Esophagus (tissue), 2 donors: ENCODE measurements around the gene KIF16B. TPM values are rescaled to one million over a fixed set of nuclear protein-coding genes. Genes with fewer than 3 reads are reported as not detected.

ENCODE experiments used
- H3K27ac ChIP-seq, 2 donors: one replicate each; pipeline ENCODE4 v1.5.1; 2013; ENCODE audit warnings: low read depth in 2 of 2, mild to moderate bottlenecking in 2 of 2, inconsistent platforms in 1 of 2, low read length in 1 of 2, moderate library complexity in 1 of 2
- H3K27me3 ChIP-seq, 2 donors: one replicate each; pipeline ENCODE4 v1.6.1; 2013; ENCODE audit warnings: low read length in 2 of 2, control low read depth in 1 of 2, mild to moderate bottlenecking in 1 of 2; ENCODE audit not compliant: insufficient read depth in 2 of 2, control insufficient read depth in 1 of 2
- H3K36me3 ChIP-seq, 2 donors: one replicate each; pipeline ENCODE4 v1.6.1; 2013; ENCODE audit warnings: low read length in 1 of 2; ENCODE audit not compliant: control insufficient read depth in 2 of 2, insufficient read depth in 2 of 2
- H3K4me1 ChIP-seq, 2 donors: one replicate each; pipeline ENCODE4 v1.6.1; 2013; ENCODE audit warnings: low read length in 1 of 2; ENCODE audit not compliant: control insufficient read depth in 2 of 2, insufficient read depth in 2 of 2
- H3K4me3 ChIP-seq, 2 donors: one replicate each; pipeline ENCODE4 v1.5.1; 2013; ENCODE audit warnings: low read length in 2 of 2, mild to moderate bottlenecking in 2 of 2, low read depth in 1 of 2, moderate library complexity in 1 of 2
- H3K9me3 ChIP-seq, 2 donors: one replicate each; pipeline ENCODE4 v1.6.1; 2013; ENCODE audit warnings: mild to moderate bottlenecking in 2 of 2, low read depth in 1 of 2, low read length in 1 of 2, moderate library complexity in 1 of 2; ENCODE audit not compliant: control insufficient read depth in 2 of 2, insufficient read depth in 1 of 2
- WGBS, 2 donors: extraction: QIAGEN DNeasy Blood & Tissue Kit; methylation state at CpG; one replicate each; pipeline ENCODE4 v1.1.7; 2013; 5-methylcytosine and 5-hydroxymethylcytosine counted together
- polyA plus RNA-seq, 2 donors: library from polyadenylated mRNA; stranded (reverse); fragments of 200-250 nt; gene quantifications; one replicate each; pipeline ENCODE4 v1.2.3, GENCODE V29; 2013
- donor health status: healthy with polysubstance abuse.
- donor health status: Bipolar disorder and iron deficiency.

Gene KIF16B
- polyA plus RNA-seq, 2 donors = 5.2 to 7.3 TPM

DNA sequence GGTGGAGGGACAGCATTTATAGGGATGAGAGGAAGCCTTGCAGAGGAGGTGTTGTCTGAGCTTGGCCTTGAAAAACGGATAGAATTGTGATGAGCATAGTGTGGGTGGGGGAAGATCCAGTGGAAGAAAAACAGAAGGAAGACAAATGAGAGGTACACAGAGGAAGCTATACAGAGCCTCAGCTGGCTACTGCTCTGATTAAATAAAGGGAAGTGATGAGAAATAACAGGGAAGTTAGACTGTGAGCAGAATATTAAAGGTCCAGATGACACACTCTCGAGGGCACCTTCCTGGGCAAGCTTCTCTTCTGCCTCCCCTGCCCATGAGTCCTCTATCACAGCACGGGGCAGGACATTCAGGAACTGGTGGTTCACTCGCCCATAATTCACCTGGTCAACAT lies 182.3 kb downstream of the KIF16B start:
- Histone ChIP-seq H3K27me3 (no peaks in the 10 kb centered on the region), H3K4me1 (no peaks in the 10 kb centered on the region), H3K9me3 (no peaks in the 10 kb centered on the region), H3K36me3 (peaks cover 4% of the 10 kb centered on the region in 2 donors), H3K27ac (no peak overlapping the region), H3K4me3 (no peak overlapping the region)
- 91% methylated on average over 4 of the region's 4 CpGs for WGBS, 2 donors

DNA sequence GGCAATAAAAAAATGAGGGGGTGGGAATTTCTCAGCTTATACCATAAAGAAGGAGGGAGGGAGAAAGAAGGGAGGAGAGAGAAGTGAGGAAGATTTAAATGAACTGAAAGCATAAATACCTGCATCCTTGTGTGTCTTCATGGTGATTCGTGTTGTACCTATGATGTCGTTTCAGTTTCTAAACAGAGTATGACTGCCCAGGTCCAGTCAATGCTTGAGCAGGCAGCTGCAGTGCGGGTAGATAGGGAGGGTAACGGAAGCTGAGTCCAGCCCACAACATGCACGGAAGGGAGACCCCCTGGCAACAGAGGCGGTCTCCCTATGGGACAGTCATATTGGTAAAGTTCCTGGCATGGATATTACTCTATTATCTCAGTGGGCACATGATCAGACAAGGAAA lies 184.5 kb downstream of the KIF16B start:
- H3K4me1 ChIP-seq = no peaks in the 10 kb centered on the region
- WGBS, 2 donors = 95 to 96% methylated on average over 6 of the region's 6 CpGs
- H3K36me3 ChIP-seq = peaks cover 6 to 7% of the 10 kb centered on the region in 2 donors

DNA sequence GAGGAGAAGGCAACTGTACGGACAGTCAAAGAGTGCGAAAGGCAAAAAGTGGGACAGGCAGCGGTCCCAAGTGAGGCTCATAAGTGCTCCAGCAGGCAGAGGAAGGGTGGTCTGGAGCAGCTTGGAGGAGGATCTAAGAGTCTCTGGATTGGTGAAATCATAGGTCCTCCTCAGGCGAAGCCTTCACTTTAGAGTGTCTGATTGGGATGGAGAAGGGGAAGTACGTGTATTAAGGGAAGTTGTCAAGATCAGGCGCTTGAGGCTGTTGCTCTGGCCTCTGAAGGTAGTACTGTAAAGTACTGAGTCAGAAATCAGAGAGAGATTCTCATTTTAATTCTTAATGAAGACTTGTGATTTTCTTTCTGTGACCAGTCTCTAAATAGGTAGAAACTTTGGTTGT lies 185.6 kb downstream of the KIF16B start:
- Histone ChIP-seq H3K4me3 (no peak overlapping the region), H3K36me3 (peaks cover 6 to 7% of the 10 kb centered on the region in 2 donors), H3K9me3 (no peaks in the 10 kb centered on the region), H3K27ac (no peak overlapping the region), H3K4me1 (no peaks in the 10 kb centered on the region), H3K27me3 (no peaks in the 10 kb centered on the region)
- WGBS, 2 donors = 92 to 95% methylated on average over 6 of the region's 6 CpGs

More for the DNA sequence above, 184.5 kb downstream of the KIF16B start:
- Histone ChIP-seq H3K9me3 (no peaks in the 10 kb centered on the region), H3K4me3 (no peak overlapping the region), H3K27me3 (no peaks in the 10 kb centered on the region), H3K27ac (no peak overlapping the region)

DNA sequence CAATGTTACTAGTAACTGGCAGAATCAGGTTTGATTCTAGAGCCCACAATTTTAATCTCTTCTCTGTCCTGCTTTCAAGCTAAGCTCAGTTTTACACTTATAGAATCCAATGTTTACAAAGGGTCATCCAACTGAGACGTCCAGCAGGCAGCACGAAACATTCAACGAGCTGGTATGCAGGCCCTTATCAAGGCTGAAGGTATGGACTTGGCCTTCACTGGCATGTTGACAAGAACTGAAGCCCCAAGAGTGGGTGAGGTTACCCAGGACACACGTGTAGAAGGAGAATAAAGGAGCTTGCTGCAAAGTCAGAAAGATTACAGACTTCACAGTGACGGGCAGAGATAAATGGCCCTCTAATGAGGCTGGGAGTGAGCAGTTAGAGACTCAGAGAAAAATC lies 187.4 kb downstream of the KIF16B start:
- no peaks in the 10 kb centered on the region for H3K4me1 ChIP-seq
- no peaks in the 10 kb centered on the region for H3K9me3 ChIP-seq
- no peaks in the 10 kb centered on the region for H3K27me3 ChIP-seq
- H3K4me3 ChIP-seq = no peak overlapping the region
- WGBS, 2 donors = 72 to 76% methylated on average over 5 of the region's 5 CpGs
- H3K27ac ChIP-seq = no peak overlapping the region
- peaks cover 3 to 6% of the 10 kb centered on the region in 2 donors for H3K36me3 ChIP-seq

DNA sequence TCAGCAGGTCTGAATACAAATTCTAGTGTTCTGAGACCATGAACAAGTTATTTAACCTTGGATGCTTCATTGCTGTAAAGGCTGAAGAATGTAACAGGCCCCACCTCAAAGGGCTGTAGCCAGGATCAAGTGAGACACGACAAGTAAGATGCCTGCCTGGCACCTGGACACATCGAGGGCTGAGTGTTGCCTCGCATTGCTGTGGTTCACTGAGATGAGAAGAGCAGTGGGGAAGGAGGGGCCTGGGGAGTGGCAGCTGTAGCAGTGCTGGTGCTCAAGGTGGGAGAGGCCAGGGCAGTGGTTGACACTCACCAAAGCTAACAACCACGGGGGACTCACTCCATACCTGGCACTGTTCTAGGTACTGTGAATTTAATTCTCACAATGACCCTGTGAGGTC lies 187.8 kb downstream of the KIF16B start:
- peaks cover 3 to 6% of the 10 kb centered on the region in 2 donors for H3K36me3 ChIP-seq
- no peak overlapping the region for H3K4me3 ChIP-seq
- no peaks in the 10 kb centered on the region for H3K4me1 ChIP-seq
- no peaks in the 10 kb centered on the region for H3K9me3 ChIP-seq
- no peak overlapping the region for H3K27ac ChIP-seq
- 92 to 95% methylated on average over 4 of the region's 4 CpGs for WGBS, 2 donors
- no peaks in the 10 kb centered on the region for H3K27me3 ChIP-seq

DNA sequence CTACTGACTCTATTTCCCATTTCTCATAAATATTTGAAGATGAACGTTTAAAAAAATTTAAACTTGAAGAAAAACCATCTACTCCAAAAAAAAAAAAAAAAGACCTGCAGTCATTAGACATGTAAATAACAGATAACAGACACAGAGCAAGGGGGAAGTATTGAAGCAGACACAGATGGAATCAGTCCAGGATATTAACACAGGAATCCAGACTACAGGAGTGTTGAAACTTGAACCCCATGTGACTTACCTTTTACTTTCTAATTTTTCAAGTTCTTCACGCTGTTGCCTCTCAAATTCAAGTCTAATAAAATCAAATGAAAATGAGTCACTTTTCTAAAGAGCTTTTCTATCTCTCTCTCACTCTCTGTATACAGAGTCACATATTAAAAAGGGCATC lies 191.8 kb downstream of the KIF16B start:
- Histone ChIP-seq H3K9me3 (no peaks in the 10 kb centered on the region), H3K4me3 (no peak overlapping the region), H3K27ac (no peak overlapping the region), H3K4me1 (no peaks in the 10 kb centered on the region), H3K36me3 (peaks cover 10 to 12% of the 10 kb centered on the region in 2 donors), H3K27me3 (no peaks in the 10 kb centered on the region)
- WGBS, 2 donors = 86 to 89% methylated on average over 2 of the region's 2 CpGs

DNA sequence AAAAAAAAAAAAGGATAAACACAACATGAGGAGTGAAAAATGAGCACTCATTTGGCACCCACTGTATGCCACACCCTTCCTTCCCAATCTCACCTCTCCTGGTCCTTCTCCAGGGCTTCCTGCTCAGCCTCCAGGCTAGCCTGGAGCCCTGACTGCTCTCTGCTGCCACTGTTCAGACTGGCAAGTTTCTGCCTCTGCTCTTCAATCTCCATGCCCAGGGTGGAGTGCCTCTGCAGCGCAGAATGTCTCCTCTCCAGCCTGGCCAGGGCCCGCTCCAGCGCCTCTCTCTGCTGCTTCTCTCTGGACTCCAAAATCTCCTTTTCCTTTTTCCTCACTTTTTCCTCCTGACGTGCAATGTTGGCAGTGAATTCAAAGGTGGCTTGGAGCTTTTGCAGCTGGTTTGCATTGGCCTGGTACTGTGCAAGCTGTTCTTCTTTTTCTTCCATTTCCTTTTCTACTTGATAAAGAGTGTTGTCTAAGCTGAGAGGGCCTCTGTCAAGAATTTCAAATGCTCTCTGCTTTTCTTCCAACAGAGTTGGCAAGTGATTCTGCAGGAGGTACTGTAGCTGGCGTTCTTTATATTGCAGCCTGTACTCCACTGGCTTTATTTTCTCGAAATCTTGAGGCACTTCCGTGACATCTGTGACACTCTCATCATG lies 194.4 kb downstream of the KIF16B start:
- H3K9me3 ChIP-seq = no peaks in the 10 kb centered on the region
- H3K36me3 ChIP-seq = peaks cover 7 to 9% of the 10 kb centered on the region in 2 donors
- H3K27ac ChIP-seq = no peak overlapping the region
- 92 to 93% methylated on average over 7 of the region's 7 CpGs for WGBS, 2 donors
- H3K4me1 ChIP-seq = no peaks in the 10 kb centered on the region
- H3K4me3 ChIP-seq = no peak overlapping the region
- no peaks in the 10 kb centered on the region for H3K27me3 ChIP-seq

DNA sequence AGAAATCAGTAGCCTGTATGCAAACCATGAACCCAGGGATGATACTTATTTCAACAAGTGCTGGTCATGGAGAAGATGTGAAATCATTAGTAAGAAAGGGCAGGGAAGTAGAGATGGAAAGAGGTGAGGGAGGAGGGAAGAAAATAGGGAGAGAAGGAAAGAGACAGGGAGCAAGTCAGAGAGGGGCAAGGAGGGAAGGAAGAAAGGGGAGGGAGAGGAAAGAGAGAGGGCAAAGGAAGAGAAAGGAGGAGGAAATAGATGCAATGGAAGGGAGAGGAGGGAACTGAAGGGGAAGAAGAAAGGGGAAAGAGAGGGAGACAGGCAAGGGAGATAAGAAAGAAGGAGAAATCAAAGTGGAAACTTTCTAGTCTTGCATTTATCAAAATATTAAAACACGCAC lies 195.1 kb downstream of the KIF16B start:
- Histone ChIP-seq H3K36me3 (peaks cover 7 to 9% of the 10 kb centered on the region in 2 donors), H3K9me3 (no peaks in the 10 kb centered on the region), H3K4me3 (no peak overlapping the region), H3K4me1 (no peaks in the 10 kb centered on the region), H3K27ac (no peak overlapping the region), H3K27me3 (no peaks in the 10 kb centered on the region)
- WGBS, 2 donors = 100% methylated on average over 1 of the region's 1 CpG

DNA sequence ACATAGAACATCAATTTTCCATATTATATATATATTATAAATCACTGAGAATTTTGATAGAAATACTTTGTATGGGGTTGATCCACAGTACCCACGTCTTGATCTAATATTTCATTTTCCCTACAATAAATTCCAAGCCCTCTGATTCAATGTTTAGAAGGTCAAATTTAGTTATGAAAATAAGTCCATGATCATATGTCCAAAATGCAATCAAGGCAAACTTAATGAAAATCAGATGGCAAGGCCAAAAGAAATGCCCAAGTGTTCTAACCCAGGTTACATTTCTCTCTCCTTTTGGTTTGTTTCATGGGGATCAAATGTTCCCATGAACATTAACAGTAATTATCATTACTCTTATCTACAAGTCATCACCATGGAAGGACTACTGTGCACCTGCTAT lies 203.8 kb downstream of the KIF16B start:
- Histone ChIP-seq H3K36me3 (peaks cover 0 to 13% of the 10 kb centered on the region in 2 donors), H3K4me3 (no peak overlapping the region), H3K27me3 (no peaks in the 10 kb centered on the region), H3K4me1 (no peaks in the 10 kb centered on the region), H3K9me3 (no peaks in the 10 kb centered on the region), H3K27ac (no peak overlapping the region)
- 87 to 89% methylated on average over 1 of the region's 1 CpG for WGBS, 2 donors

DNA sequence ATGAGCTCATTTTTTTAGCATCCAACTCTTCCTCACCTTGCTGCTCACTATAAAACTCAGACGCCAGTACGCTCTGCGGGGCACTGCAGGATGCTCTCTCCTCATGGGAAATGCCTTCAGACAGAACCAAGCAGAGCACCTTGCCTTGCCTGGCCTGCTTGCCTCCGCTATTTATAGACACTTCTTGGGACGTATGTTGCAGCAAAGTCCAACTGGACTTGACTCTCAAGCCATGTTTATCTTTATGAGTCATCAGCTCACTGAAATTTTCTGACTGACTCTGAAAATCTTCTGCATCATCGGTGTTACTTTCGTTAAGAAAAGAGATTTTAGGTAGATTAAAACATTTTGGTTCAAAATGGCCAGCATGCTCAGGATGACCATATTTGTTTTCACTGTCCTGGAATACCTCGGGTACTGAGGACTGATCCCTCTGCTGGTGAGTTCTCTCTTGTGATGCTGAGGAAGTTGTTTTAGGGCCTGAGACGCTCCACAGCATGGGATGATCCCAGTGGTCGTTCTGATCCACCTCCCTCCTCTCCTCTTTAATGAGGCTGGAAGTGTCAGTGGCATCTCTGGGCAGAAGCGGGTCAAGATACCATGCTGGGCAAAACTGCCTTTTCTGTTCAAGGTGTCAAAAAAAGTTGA lies 204.5 kb downstream of the KIF16B start:
- peaks cover 0 to 13% of the 10 kb centered on the region in 2 donors for H3K36me3 ChIP-seq
- WGBS, 2 donors = 77 to 80% methylated on average over 11 of the region's 11 CpGs

More for the DNA sequence above, 204.5 kb downstream of the KIF16B start:
- Histone ChIP-seq H3K27me3 (no peaks in the 10 kb centered on the region), H3K27ac (no peak overlapping the region), H3K9me3 (no peaks in the 10 kb centered on the region), H3K4me1 (no peaks in the 10 kb centered on the region), H3K4me3 (no peak overlapping the region)
